HEK293 (cell line): Measurements from ENCODE around the gene ZNF423.
A peak's percentile ranks its signal among the peaks of the same experiment; 100 is the strongest.
"Not testable (repeated sequence)": the region's sequence is repeated elsewhere in the genome, so short reads cannot be mapped to it uniquely, and the experiment has no call there.

Experiments used
- CTCF ChIA-PET: fragments of 350-600 bp; formaldehyde crosslinking; extraction: SDS; loops from one replicate; lab custom pipeline; 2021; ENCODE audit warnings: antibody characterized with exemption; lab: Yijun Ruan, JAX
- POLR2A ChIA-PET: fragments of 300-600 bp; formaldehyde crosslinking; extraction: SDS; loops from one replicate; lab custom pipeline; 2020; ENCODE audit warnings: antibody characterized with exemption, inconsistent platforms; lab: Yijun Ruan, JAX
- H3K27ac ChIP-seq: fragments of 200-500 bp; sonication (Bioruptor generic); 2 replicates; pipeline ENCODE4 v1.5.1; 2014; ENCODE audit warnings: low read depth, low read length, control low read depth, inconsistent platforms; ENCODE audit errors: extremely low read depth
- H3K36me3 ChIP-seq, 2 experiments: fragments of 200-500 bp in 1 of 2; sonication (Bioruptor generic) in 1 of 2; 1 replicate in 1 of 2; 2 replicates in 1 of 2; pipeline ENCODE4 v1.5.1; 2014 to 2017; ENCODE audit warnings: inconsistent platforms in 2 of 2, low read length in 2 of 2; ENCODE audit not compliant: control insufficient read depth in 2 of 2, insufficient read depth in 1 of 2
- H3K4me1 ChIP-seq: fragments of 200-500 bp; sonication (Bioruptor generic); 2 replicates; pipeline ENCODE4 v1.5.1; 2014; ENCODE audit warnings: mild to moderate bottlenecking, low read length, inconsistent platforms; ENCODE audit not compliant: control insufficient read depth, insufficient read depth
- H3K4me3 ChIP-seq: 2 replicates; pipeline ENCODE4 v1.5.1; 2011; ENCODE audit warnings: low read depth, mild to moderate bottlenecking, control low read depth, low read length, moderate library complexity
- H3K9me3 ChIP-seq: fragments of 200-500 bp; sonication (Bioruptor generic); 2 replicates; pipeline ENCODE4 v1.5.1; 2014; ENCODE audit warnings: low read depth, low read length, inconsistent platforms; ENCODE audit not compliant: control insufficient read depth, insufficient read depth
- CTCF ChIP-seq: fragments of 450-650 bp; formaldehyde crosslinking; IDR thresholded peaks from 2 replicates; pipeline ENCODE4 v1.5.1; 2016; ENCODE audit warnings: missing biosample characterization, missing genetic modification characterization
- KLF1 ChIP-seq: fragments of 450-650 bp; formaldehyde crosslinking; IDR thresholded peaks from 2 replicates; pipeline ENCODE4 v1.5.1; 2016; ENCODE audit warnings: missing biosample characterization, missing genetic modification characterization
- SCRT2 ChIP-seq: fragments of 450-650 bp; formaldehyde crosslinking; IDR thresholded peaks from 2 replicates; pipeline ENCODE4 v1.5.1; 2016; ENCODE audit warnings: missing biosample characterization, missing genetic modification characterization
- ZIC2 ChIP-seq: fragments of 450-650 bp; formaldehyde crosslinking; IDR thresholded peaks from 2 replicates; pipeline ENCODE4 v1.5.1; 2016; ENCODE audit warnings: missing biosample characterization, missing genetic modification characterization
- ZNF664 ChIP-seq: fragments of 450-650 bp; formaldehyde crosslinking; IDR thresholded peaks from 2 replicates; pipeline ENCODE4 v1.5.1; 2016; ENCODE audit warnings: missing biosample characterization, missing genetic modification characterization
- ZNF677 ChIP-seq: fragments of 450-650 bp; IDR thresholded peaks from 2 replicates; pipeline ENCODE4 v1.5.0; 2018; ENCODE audit warnings: missing biosample characterization, mild to moderate bottlenecking, missing genetic modification characterization, moderate library complexity
- ZNF707 ChIP-seq: fragments of 450-650 bp; formaldehyde crosslinking; IDR thresholded peaks from 2 replicates; pipeline ENCODE4 v1.5.1; 2016; ENCODE audit warnings: missing biosample characterization, missing genetic modification characterization
- ZNF837 ChIP-seq: fragments of 450-650 bp; formaldehyde crosslinking; IDR thresholded peaks from 2 replicates; pipeline ENCODE4 v1.5.1; 2016; ENCODE audit warnings: missing biosample characterization, missing genetic modification characterization

ZNF423 gene

GRCh38 chr16:49875806-49876715, 20.1 kb upstream of the ZNF423 start:
- POLR2A ChIA-PET = interaction anchor here (0.7 kb wide), 1 partner anchor 19 kb away, joined by 3 read pairs; no protein-coding TSS in a partner anchor
- TF ChIP-seq KLF1 (tag by site-specific recombination) (peak; percentile 93), CTCF (no peak)
- TF ChIP-seq, all 188 proteins: peak for 1
- no peak overlapping the region for H3K4me3 ChIP-seq
- CTCF ChIA-PET = interaction anchor here (0.6 to 3.9 kb wide), 17 partner anchors 9 to 468 kb away, joined by 3 to 28 read pairs (median 4); no protein-coding TSS in a partner anchor
- no peak overlapping the region for H3K27ac ChIP-seq
- no peaks in the 10 kb centered on the region for H3K9me3 ChIP-seq
- no peaks in the 10 kb centered on the region for H3K4me1 ChIP-seq
- H3K36me3 ChIP-seq = no peaks in the 10 kb centered on the region

- Histone ChIP-seq H3K36me3 (no peaks in the 10 kb centered on the region), H3K27ac (no peak overlapping the region), H3K4me3 (no peak overlapping the region), H3K4me1 (no peaks in the 10 kb centered on the region), H3K9me3 (no peaks in the 10 kb centered on the region)
- ChIA-PET POLR2A (no interaction called here), CTCF (interaction anchor here (0.9 to 3.9 kb wide), 5 partner anchors 9 to 18 kb away, joined by 3 to 28 read pairs (median 12); no protein-coding TSS in a partner anchor)
- TF ChIP-seq ZNF837 (no peak), KLF1 (tag by site-specific recombination) (peak; percentile 72)
Observed at GRCh38 chr16:49874613-49875237, 18.8 kb upstream of the ZNF423 start.

GRCh38 chr16:49871824-49872223, 15.9 kb upstream of the ZNF423 start:
- CTCF ChIA-PET = interaction anchor here (0.6 to 1.7 kb wide), 3 partner anchors 9 to 14 kb away, joined by 3 to 11 read pairs (median 3); no protein-coding TSS in a partner anchor
- H3K9me3 ChIP-seq, H3K4me3 ChIP-seq, H3K4me1 ChIP-seq, H3K36me3 ChIP-seq, POLR2A ChIA-PET, H3K27ac ChIP-seq: not testable (repeated sequence)
- TF ChIP-seq ZNF664 (tag by site-specific recombination) = peak; percentile 14; the same call in 1 of the 2 replicates

- Histone ChIP-seq H3K27ac (no peak overlapping the region), H3K36me3 (no peaks in the 10 kb centered on the region), H3K4me3 (no peak overlapping the region), H3K4me1 (no peaks in the 10 kb centered on the region), H3K9me3 (no peaks in the 10 kb centered on the region)
- ChIA-PET CTCF (interaction anchor here (2.0 kb wide), 1 partner anchor 52 kb away, joined by 5 read pairs; no protein-coding TSS in a partner anchor), POLR2A (no interaction called here)
- peak; percentile 50; the same call in 1 of the 2 replicates for TF ChIP-seq SCRT2 (tag by site-specific recombination)
- TF ChIP-seq ZNF707 = no peak
Observed at GRCh38 chr16:49869731-49870130, 13.8 kb upstream of the ZNF423 start.

GRCh38 chr16:49867796-49868668, 12.1 kb upstream of the ZNF423 start:
- ChIA-PET POLR2A (no interaction called here), CTCF (interaction anchor here (0.5 to 5.5 kb wide), 4 partner anchors 9 to 245 kb away, joined by 3 to 26 read pairs (median 4); no protein-coding TSS in a partner anchor)
- no peaks in the 10 kb centered on the region for H3K36me3 ChIP-seq
- H3K27ac ChIP-seq = no peak overlapping the region
- H3K9me3 ChIP-seq = no peaks in the 10 kb centered on the region
- no peaks in the 10 kb centered on the region for H3K4me1 ChIP-seq
- TF ChIP-seq ZIC2 (tag by site-specific recombination) (peak; percentile 28; the same call in 1 of the 2 replicates), ZNF677 (tag by site-specific recombination) (no peak)
- no peak overlapping the region for H3K4me3 ChIP-seq
